HCT116 (cell line): ENCODE measurements around the gene ALPP.
"Not testable (repeated sequence)": the region's sequence is repeated elsewhere in the genome, so short reads cannot be mapped to it uniquely, and the experiment has no call there.

Experiments used
- CTCF ChIP-seq, 3 experiments: fragments of 200-600 bp in 1 of 3; sonication (generic) in 1 of 3; IDR thresholded peaks in 2 of 3; conservative IDR thresholded peaks in 1 of 3; 2 replicates each; pipeline ENCODE4 v1.5.1; 2012 to 2017; ENCODE audit warnings: low read depth in 2 of 3, low read length in 2 of 3, antibody characterized with exemption in 1 of 3, borderline replicate concordance in 1 of 3, control low read depth in 1 of 3, mild to moderate bottlenecking in 1 of 3, mixed read lengths in 1 of 3, mixed run types in 1 of 3, moderate library complexity in 1 of 3; ENCODE audit not compliant: insufficient read depth in 1 of 3
- RAD21 ChIP-seq: IDR thresholded peaks from 2 replicates; pipeline ENCODE4 v1.6.1; 2012; ENCODE audit warnings: low read depth, mild to moderate bottlenecking

GRCh38 chr2:232408269-232408668, 29.7 kb downstream of the ALPP start:
- not testable (repeated sequence) for TF ChIP-seq RAD21; CTCF (IDR thresholded peaks at IDR 0.05 in 2 of 3, conservative IDR thresholded peaks at IDR 0.05 in 1 of 3; ENCODE audit: borderline replicate concordance in 1 of 3, insufficient read depth in 1 of 3, low read depth in 2 of 3, low read length in 2 of 3)
